GM12801 (cell line): ENCODE results near the gene CEP55.

Source experiments
- CTCF ChIP-seq: IDR thresholded peaks from one replicate; pipeline ENCODE4 v1.5.1; 2011; ENCODE audit warnings: control low read depth; ENCODE audit not compliant: insufficient read length; ENCODE audit errors: extremely low read depth

Gene CEP55

GRCh38 chr10:93498166-93498565 is 1.8 kb downstream of the CEP55 start:
- TF ChIP-seq CTCF: no peak

- TF ChIP-seq CTCF: no peak
Observed at GRCh38 chr10:93501650-93502049, 5.2 kb downstream of the CEP55 start.

DNA sequence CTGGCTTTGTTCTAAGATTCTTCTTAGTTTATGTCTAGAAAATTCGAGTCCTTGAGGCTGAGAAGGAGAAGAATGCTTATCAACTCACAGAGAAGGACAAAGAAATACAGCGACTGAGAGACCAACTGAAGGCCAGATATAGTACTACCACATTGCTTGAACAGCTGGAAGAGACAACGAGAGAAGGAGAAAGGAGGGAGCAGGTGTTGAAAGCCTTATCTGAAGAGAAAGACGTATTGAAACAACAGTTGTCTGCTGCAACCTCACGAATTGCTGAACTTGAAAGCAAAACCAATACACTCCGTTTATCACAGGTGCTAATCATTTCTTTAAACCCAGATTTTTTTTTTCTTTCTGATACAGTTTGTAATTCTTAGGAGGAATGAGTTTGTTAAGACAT is 6.7 kb downstream of the CEP55 start:
- TF ChIP-seq CTCF: no peak

DNA sequence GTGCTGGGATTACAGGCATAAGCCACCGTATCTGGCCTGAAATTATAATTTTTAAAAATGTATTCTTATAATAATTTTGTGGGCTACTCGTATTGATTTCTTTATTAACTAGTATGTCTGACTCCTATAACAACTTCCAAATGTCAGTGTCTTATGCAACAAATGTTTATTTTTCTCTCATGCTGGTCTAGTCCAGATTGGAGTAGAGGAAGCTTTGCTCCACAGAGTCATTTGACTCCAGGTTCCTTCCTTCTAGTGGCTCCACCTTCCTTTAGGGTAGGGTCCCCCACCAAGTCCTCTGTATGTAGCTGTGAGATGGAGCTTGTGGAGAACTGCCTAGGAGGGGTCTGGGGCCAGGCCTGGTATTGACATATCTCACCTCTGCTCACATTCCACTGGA is 8.7 kb downstream of the CEP55 start:
- TF ChIP-seq CTCF: no peak

- TF ChIP-seq CTCF: no peak
Observed at GRCh38 chr10:93509816-93510215, 13.4 kb downstream of the CEP55 start.

DNA sequence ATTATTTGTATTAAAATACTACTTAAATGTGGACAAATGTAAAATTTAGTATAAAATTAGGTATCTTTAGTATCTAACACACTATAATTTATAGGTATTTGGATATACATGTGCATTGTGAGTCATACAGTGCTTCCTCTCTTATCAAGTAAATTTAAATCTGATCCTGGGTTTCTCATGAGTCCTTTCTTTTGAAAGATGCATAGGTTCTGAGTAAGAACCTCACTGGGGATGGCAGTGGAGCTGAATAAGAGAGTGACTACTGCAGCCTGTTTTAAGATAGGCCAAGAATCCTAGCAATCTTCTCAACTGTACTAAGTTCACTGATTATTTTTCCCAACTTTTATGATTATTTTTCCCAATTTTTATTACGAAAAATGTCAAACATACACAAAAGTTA is 16.2 kb downstream of the CEP55 start:
- no peak for TF ChIP-seq CTCF

GRCh38 chr10:93513091-93513490 is 16.7 kb downstream of the CEP55 start:
- no peak for TF ChIP-seq CTCF

DNA sequence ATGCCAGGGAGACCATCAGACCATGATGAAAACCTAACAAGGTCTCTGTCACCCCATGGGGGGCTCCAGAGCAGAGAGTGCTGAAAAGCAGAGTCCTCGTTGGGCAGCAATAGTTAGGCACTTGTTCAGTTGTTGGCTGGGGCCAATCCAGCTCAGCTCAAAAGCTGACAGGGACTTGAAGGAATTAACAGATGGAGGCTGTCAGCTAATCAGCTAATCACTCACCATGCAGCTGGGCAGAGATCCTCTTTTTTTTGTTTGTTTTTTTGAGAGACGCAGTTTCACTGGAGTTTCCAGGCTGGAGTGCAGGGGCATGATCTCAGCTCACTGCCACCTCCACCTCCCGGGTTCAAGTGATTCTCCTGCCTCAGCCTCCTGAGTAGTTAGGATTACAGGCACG is 18.1 kb downstream of the CEP55 start:
- no peak for TF ChIP-seq CTCF
